GM21528 (cell line): ENCODE data around the gene TP63.
A peak's percentile ranks its signal among the peaks of the same experiment; 100 is the strongest.
"Not testable (repeated sequence)": the region's sequence is repeated elsewhere in the genome, so short reads cannot be mapped to it uniquely, and the experiment has no call there.

Source experiments
- ATAC-seq: cut with Tn5 transposase; IDR thresholded peaks from one replicate; pipeline ENCODE4 v1.9.1; 2021; ENCODE audit warnings: mild to moderate bottlenecking, moderate library complexity; ENCODE audit not compliant: unreplicated experiment, low FRiP score

TP63 gene

GRCh38 chr3:189631373-189631408 is at the start of gene TP63:
Gene TP63, plus strand, starts transcription at chr3:189631389. Its CDS starts 127 bp downstream, at chr3:189631516.
- ATAC-seq, result no peak

DNA sequence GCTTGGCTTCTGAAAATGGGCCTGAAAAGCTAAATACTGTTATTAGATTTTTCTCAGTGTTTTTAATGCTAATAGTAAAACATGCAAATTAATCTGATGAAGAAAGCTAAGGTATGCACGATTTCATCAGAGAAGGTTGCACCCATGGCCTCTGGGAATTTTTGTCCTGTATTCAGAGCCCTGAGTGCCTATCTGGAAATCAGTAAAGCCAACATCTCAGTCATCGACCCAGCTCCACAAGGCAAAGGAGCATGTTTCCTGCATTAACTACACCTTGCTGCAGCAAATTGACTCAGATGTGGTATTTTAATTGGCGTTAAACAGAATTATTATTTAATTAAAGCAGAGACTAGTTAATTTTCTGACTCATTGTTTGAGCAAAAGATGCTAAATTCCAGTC is 49.0 kb upstream of the TP63 start:
- ATAC-seq, result no peak

GRCh38 chr3:189584645-189585044 is 46.5 kb upstream of the TP63 start:
- no peak for ATAC-seq

DNA sequence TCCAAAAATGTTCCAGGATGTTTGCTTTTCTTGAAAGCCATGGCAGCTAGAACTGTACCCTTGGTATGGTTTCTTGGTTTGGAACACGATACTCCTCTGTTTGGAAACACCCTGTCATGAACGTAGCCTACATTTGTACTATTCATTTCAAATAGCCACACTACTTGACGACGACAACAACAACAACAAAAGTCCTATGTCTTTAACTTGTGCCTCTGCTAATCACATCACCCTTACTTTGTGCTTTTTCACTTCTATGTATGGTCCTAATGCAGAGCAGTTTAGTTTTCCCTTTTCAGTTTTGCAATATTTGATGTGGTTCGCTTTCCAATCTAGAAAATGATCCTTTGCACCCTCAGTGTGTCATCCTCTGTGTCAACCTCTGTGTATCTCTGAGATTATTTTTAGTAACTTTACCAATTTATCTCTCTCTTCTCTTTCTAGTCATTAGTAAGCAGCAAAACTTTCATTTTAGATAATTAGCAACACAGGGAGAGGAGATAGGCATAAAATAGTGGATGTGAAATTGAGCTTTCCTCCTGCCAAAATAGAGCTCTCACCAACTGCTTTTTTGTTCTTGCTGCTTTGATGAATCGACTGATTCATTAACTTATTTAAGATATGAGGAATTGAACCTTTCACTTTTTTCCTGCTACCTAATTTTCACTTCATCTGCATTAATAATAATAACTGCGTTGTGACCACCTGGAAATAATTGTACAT is 44.1 kb upstream of the TP63 start:
- peak; percentile 72 for ATAC-seq

GRCh38 chr3:189587664-189588040 is 43.5 kb upstream of the TP63 start:
- no peak for ATAC-seq

- ATAC-seq, result no peak
Observed at GRCh38 chr3:189588070-189588469, 43.1 kb upstream of the TP63 start.

- ATAC-seq, result no peak
Observed at GRCh38 chr3:189588475-189589178, 42.6 kb upstream of the TP63 start.

DNA sequence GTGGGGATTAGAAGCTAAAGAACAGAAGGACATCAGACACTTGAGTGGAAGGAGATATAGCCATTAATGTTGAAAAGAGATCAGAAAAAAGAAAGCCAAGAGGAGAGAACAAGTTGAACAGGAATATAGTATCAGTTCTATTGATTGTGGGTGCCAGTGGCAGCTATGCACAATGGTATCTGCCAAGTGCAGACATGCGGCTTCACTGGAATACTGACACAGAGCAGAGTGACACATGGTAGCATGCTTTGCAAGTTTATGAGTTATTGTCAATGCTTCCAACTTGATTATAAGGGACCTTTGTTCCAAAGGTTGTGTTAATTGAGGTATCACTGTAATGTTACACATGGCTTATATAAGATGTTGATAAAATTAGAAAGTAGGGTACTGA is 42.0 kb upstream of the TP63 start:
- ATAC-seq, result no peak

GRCh38 chr3:189590223-189590622 is 41.0 kb upstream of the TP63 start:
- ATAC-seq, result no peak

- no peak for ATAC-seq
Observed at GRCh38 chr3:189593581-189593980, 37.6 kb upstream of the TP63 start.

- not testable (repeated sequence) for ATAC-seq
Observed at GRCh38 chr3:189596078-189596979, 34.9 kb upstream of the TP63 start.

- no peak for ATAC-seq
Observed at GRCh38 chr3:189597918-189598317, 33.3 kb upstream of the TP63 start.

DNA sequence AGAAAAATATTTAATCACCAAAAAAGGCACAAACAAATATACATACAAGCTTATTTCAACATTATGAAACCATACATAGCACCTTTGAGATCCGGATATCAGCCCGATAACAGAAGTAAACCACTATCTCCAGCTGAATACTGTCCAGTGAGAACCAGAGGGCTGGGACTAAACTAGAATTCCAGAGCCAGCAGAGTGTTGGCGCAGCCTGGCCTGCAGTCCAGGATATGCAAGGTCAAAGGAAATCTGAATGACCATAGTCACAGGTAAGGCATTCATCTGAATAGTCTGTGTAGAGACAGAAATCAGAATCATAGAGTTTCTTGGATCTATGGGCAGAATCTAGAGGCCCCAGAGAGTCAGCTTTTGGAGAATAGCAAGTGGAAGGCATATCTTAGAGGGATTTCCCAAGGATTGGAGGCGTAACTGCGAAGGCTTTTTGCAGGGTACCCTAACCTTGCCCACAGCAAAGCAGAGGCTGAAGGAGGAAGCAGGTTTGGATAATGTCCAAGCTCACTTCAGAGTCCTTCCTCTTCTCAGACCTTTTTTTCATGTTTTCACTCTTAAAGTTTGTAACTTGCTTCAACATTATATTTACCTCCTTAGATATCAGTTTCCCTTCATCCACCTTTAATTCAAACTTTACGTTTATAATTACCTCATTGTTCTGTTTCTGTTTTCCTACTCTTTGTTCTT is 32.5 kb upstream of the TP63 start:
- no peak for ATAC-seq

DNA sequence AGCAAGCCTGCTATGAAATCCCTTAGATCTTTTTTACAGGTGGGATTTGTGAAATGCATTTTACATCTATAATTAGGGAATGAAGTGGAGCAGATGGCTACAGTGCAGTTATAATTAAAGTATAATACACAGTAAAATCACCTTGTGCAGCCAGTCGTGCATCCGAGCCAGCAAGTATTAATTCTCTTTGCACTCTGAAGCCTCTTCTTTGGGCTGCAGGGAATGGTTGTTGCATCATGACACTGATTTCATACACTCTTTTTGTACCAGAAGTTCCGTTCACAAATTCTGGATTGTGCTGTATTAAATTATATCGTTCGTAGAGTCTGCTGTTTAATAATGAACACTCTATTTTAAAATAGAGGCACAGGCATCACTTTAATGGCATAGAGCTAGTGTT is 28.7 kb upstream of the TP63 start:
- no peak for ATAC-seq

DNA sequence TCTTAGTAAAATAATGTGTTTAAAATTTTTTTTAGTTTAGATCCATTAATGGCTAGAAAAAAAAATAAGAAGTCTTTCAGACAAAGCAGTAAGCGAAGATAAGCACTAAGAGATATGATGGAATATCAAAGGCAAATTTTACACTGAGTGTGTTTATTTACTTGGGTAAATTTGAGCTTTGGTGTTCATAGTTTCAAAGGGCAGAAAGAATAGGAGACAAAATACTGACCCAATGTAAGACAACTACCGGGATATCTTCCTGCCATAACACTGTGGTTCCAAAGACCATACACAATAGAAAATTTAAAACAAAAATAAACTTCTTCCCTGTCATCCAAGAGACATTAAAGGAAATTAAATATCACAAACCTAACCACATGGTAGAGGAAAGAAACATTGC is 25.5 kb upstream of the TP63 start:
- no peak for ATAC-seq

DNA sequence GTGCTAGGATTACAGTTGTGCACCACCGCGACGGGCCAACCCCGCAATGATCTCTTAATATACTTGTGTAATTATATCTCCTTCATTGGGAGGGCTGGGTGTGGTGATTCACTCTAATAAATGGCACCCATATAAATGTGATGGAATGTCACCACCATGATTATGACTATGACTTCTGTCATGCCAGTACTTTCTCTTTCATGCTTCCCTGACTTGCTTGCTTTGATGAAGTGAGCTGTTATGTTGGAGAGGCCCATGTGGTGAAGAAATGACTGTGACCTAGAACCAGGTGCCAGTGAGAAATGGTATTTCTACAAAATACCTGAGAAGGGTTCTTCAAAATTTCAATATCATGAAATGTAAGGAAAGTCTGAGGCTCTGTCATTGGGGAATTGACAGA is 24.4 kb upstream of the TP63 start:
- ATAC-seq, result no peak

- ATAC-seq, result not testable (repeated sequence)
Observed at GRCh38 chr3:189612641-189613040, 18.5 kb upstream of the TP63 start.

GRCh38 chr3:189613122-189613521 is 18.1 kb upstream of the TP63 start:
- ATAC-seq, result no peak

DNA sequence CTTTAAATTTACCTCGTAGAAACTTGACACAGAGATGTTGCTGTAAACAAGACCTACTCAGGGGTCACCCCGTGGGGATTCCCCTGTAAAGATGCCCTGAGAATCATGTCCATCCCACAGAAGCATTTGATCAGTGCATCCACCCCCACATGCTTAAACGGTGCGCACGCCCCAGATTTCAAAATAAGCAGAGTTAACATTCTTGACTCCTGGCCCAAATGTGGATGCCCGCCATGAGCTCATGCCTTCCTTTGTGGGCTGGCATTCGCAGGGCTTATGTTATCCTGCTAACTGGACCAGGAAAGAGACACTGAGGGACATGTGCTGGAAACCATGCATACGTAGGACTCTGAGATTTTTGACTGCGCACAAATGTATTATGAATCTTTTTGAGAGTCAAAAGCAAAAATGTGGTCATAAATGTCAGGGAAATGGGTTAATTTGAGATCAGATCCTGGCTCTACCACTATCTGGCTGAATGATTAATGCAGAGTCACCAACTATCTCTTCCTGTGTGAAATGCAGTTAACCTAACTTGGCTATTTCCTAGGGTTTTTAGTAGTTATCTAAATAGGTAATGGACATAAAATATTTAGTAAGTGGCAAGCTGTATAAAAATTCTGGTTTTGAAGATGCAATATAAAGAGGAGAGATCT is 9.1 kb upstream of the TP63 start:
- no peak for ATAC-seq

- no peak for ATAC-seq
Observed at GRCh38 chr3:189622629-189623028, 8.6 kb upstream of the TP63 start.

GRCh38 chr3:189624130-189624529 is 7.1 kb upstream of the TP63 start:
- no peak for ATAC-seq
